Right ventricle myocardium superior (tissue), 1 donor: ENCODE data around the gene ITLN2. TPM values are rescaled to one million over a fixed set of nuclear protein-coding genes. Genes with fewer than 3 reads are reported as not detected.
"Not testable (repeated sequence)": the region's sequence is repeated elsewhere in the genome, so short reads cannot be mapped to it uniquely, and the experiment has no call there.

Experiments used
- ATAC-seq: fragments of 200-7000 bp; cut with Tn5 transposase; one replicate; pipeline ENCODE4 v1.9.1; 2020; ENCODE audit warnings: mild to moderate bottlenecking; ENCODE audit not compliant: poor library complexity
- DNase-seq: peaks from one replicate; pipeline ENCODE4 v3.0.0-alpha.2; 2020
- intact Hi-C: fragments of 100-400 bp; cut with DNase I; formaldehyde crosslinking; loops from one replicate; pipeline ENCODE4 v1.11.2; 2022
- long read RNA-seq: library from polyadenylated mRNA; unstranded; transcript quantifications from one replicate; pipeline ENCODE4 v2.0.0, GENCODE V29; 2021
- total RNA-seq: library from RNA; stranded (reverse); fragmentation: NEBNext Ultra II Directional; extraction: Animal tissue kit (Norgen Biotek cat#: 25700); gene quantifications from one replicate; pipeline ENCODE4 v1.2.1, GENCODE V29; 2021
- donor health status: DM: no; HTN: yes; CAD: no; lungs with severe emphysema.

The ITLN2 gene
- not detected for total RNA-seq
- long read RNA-seq: 0 reads

DNA sequence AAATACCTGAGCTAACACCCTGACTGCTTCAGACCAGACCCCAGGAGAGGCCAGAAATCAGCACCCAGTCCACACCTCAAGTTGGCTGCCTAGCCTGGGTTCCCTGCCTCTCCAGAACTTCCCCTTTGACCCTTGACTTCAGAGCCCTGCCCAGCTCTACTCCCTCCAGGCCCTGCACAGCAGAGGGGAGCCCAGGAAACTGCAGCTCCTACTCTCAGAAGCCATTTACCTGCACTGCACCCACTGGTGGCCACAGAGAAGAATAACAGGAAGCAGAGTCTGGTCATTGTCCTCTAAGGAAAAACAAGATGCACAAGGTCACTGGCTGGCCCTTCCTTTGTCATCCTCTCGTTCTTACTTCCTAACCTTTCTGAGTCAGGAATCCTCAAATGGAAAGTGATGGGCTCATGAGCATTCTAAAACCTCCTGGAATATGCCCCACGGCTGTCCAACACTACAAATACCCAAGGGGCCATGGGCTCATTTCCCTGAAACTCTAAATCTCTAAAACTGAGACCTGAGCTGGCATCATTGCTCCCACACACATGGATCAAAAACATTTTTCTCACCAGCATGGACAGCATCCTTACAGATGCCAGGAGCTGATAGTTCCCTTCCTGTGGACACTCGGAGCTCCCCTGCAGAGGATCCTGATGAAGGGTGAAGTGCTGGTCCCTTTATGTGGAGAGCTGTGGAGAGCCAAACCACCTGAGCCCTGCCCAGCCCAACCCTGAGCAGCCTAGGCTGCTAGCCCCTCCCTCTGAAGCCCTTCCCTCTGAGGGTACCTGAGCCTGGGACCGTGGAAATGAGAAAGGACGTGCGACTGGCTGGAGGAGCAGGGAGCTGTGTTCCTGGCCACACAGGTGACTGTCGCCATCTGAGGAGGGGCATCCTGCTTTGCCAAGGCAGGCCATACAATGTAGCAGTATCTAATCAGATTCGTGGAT, at the start of gene ITLN2:
TSS of gene ITLN2 (minus strand) at position 652 of the 947 bp plus-strand sequence. CDS start at position 584, 68 bp downstream.
- DNase-seq: no peak
- no peak for ATAC-seq
- intact Hi-C loops: loop anchor here (5.0 kb wide), 2 partner anchors 117 to 227 kb away; no protein-coding TSS in a partner anchor

- intact Hi-C loops: no loop called here
- ATAC-seq: no peak
- no peak for DNase-seq
Observed at GRCh38 chr1:161001525-161001924, 46.9 kb upstream of the ITLN2 start.

- intact Hi-C loops: no loop called here
- no peak for ATAC-seq
- no peak for DNase-seq
Observed at GRCh38 chr1:161000736-161001480, 46.3 kb upstream of the ITLN2 start.

GRCh38 chr1:160999376-160999775, 44.8 kb upstream of the ITLN2 start:
- DNase-seq (no peak), ATAC-seq (no peak)
- intact Hi-C loops: no loop called here

- intact Hi-C loops: loop anchor here (2.0 kb wide), 1 partner anchor 101 kb away; the partner anchor contains the start of gene KLHDC9
- DNase-seq (peak; percentile 76), ATAC-seq (peak; percentile 88)
Observed at GRCh38 chr1:160997323-160998038, 42.9 kb upstream of the ITLN2 start.

DNA sequence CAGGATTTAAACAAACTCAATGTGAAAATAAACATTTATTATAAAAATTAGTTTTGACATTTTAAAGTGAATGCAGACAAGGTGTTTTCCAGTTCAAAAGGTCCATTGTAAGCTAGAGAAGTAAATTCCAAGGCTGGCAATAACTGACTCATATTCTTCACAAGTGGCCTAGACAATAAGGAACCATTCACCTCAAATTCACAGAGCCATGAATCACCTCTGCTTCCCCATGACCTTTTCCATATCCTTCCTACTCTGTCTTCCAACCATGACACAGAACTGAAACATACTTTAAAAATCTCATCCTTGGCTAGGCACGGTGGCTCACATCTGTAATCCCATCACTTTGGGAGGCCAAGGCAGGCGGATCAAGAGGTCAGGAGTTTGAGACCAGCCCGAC, 41.6 kb upstream of the ITLN2 start:
- ATAC-seq: no peak
- intact Hi-C loops: loop anchor here (2.0 kb wide), 1 partner anchor 103 kb away; the partner anchor contains the start of gene KLHDC9
- no peak for DNase-seq

- intact Hi-C loops: loop anchor here (5.0 kb wide), 1 partner anchor 266 kb away; no protein-coding TSS in a partner anchor
- ATAC-seq: peak; percentile 57
Observed at GRCh38 chr1:160993544-160994193, 39.1 kb upstream of the ITLN2 start.

GRCh38 chr1:160992036-160992435, 37.4 kb upstream of the ITLN2 start:
- intact Hi-C loops: loop anchor here (5.0 kb wide), 1 partner anchor 265 kb away; no protein-coding TSS in a partner anchor
- DNase-seq, ATAC-seq: not testable (repeated sequence)

More at GRCh38 chr1:160993544-160994193, 39.1 kb upstream of the ITLN2 start:
- DNase-seq: no peak

DNA sequence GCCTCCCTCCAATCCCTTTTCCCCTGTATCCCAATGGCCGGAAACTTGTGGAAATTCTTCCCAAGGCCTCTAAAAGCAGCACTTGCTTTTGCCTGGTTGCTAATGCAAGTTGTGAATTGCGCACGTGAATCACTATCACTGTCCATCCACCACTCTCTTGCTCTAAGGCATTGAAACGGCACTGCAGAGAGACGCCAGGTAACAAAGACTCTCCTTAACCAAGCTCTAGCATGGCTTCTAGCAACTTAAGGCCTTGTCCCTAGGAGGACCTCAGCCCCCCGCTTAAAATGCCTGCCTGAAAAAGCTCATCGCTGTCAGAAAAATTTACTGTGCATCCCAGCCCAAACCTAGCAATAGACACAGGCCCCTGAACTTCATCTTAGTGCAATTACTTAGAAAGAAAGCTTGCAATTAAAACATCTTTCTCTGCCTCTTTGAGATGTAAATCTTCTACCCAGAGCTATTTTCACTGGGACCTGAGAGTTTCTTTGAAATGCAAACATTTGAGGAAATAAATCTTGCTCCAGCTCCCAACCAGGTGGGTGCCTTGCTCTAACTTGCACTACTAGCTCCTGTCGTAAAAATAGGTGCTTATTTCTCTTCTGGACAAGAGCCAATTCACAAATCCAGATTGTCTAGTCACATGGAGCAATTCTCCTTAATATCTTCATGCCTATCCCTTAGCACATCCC, 32.9 kb upstream of the ITLN2 start:
- DNase-seq: no peak
- no peak for ATAC-seq
- intact Hi-C loops: no loop called here

- ATAC-seq: no peak
- DNase-seq: no peak
- intact Hi-C loops: no loop called here
Observed at GRCh38 chr1:160985723-160986122, 31.1 kb upstream of the ITLN2 start.

DNA sequence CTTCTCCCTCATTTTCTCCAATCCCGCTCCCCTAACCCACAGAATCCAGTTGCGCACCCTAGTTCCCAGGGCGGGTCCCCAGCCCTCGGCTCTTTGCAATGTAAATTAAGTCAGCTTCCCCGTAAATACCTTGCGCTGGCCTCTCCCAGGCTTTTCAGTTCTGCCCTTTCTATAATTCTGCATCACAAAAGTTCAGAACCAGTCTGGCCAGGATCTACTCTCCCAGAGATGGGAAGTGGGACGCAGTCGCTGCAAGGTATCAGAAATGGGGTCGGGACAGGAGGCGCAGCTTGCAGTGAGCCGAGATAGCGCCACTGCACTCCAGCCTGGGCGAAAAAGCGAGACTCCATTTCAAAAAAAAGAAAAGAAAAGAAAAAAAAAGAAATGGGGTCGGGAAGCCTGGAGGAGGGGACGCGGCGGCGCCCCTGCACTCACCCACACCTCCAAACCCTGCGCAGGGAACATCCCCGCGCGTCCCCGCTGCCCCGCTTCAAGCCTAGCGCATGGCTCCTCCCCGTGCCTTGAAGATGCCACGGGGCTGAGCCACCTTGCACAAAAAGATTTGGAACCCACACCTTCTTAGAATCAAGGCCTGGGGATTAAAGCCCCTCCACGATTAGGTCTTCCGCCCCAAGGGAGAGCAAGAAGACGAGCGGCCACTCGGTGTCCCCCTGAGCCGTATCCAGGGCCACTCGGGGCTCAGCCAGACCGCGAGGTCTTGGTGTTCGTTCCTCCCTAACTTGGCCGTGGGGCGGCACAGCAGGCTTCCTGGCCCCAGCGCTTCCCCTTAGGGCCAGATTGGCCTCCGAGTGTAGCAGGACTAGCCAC, 27.2 kb upstream of the ITLN2 start:
- DNase-seq (no peak), ATAC-seq (peak; percentile 38)
- intact Hi-C loops: no loop called here

- intact Hi-C loops: no loop called here
- no peak for DNase-seq
- no peak for ATAC-seq
Observed at GRCh38 chr1:160979286-160979685, 24.7 kb upstream of the ITLN2 start.

DNA sequence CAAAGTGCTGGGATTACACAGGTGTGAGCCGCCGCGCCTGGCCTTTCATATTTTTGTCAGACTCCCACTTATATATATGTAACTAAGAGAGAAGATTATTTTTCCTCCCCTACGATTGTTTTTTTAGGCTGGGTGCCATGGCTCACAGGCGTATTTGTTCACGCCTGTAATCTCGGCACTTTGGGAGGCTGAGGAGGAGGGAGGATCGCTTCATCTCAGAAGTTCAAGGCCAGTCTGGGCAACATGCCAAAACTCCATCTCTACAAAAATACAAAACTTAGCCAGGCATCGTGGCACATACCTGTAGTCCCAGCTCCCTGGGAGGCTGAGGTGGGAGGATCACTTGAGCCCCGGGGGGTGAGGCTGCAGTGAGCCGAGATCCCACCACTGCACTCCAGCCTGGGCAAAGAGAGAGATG, 23.9 kb upstream of the ITLN2 start:
- intact Hi-C loops: no loop called here
- ATAC-seq (no peak), DNase-seq (no peak)

GRCh38 chr1:160975026-160975425, 20.4 kb upstream of the ITLN2 start:
- DNase-seq (no peak), ATAC-seq (no peak)
- intact Hi-C loops: no loop called here

DNA sequence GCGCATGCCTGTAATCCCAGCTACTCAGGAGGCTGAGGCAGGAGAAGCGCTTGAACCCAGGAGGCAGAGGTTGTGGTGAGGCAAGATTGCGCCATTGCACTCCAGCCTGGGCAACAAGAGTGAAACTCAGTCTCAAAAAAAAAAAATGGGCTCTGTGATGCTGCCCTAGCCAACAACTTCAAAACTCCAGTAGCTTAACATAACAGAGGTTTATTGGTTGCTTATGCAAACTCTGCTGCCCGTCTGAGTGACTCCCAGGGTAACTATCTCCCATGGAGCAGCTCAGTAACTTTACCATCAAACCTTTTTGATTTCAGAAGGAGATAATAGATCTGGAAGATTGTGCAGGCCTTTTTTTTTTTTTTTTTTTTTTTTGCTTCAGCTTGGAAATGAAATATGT, 18.9 kb upstream of the ITLN2 start:
- DNase-seq (no peak), ATAC-seq (no peak)
- intact Hi-C loops: no loop called here

DNA sequence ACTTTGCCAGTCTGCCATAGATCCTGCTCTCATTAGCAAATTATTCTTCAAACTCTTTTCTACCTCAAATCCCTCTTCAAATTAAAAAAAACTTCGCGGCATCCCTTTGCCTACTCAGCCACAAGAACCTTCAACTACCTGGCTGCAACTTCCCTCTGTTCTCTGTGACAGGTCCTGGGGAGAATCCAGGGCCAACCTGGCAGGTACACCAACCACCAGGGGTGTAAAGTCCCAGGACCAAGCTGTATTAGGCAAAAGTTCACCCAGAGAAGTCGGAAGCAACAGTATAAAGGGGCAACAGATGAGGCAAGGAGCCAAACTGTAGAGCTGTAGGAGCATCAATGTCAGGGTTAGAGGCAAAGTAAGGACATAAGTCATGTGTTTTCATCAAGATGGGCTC, 18.3 kb upstream of the ITLN2 start:
- DNase-seq (no peak), ATAC-seq (no peak)
- intact Hi-C loops: no loop called here

GRCh38 chr1:160971618-160972056, 17.0 kb upstream of the ITLN2 start:
- DNase-seq: no peak
- intact Hi-C loops: no loop called here
- no peak for ATAC-seq
